Upper lobe of left lung (tissue), 4 donors: ENCODE measurements around the gene SHROOM2.

Experiments
- EP300 ChIP-seq, 4 donors: sonication (generic); formaldehyde crosslinking; IDR thresholded peaks; one replicate each; pipeline ENCODE4 v1.5.1; 2017; ENCODE audit warnings: antibody characterized with exemption in 4 of 4, control low read depth in 2 of 4
- POLR2A ChIP-seq, 4 donors: fragments of 450-650 bp; IDR thresholded peaks; one replicate each; pipeline ENCODE4 v1.5.1; 2016 to 2017; ENCODE audit warnings: antibody characterized with exemption in 4 of 4, mild to moderate bottlenecking in 2 of 4
- POLR2AphosphoS5 ChIP-seq, 2 donors: sonication (generic); formaldehyde crosslinking; IDR thresholded peaks; one replicate each; pipeline ENCODE4 v1.5.1; 2017; ENCODE audit warnings: antibody characterized with exemption in 2 of 2
- TF ChIP-seq, protein P1 (sequence below), 6 experiments: fragments of 450-650 bp in 4 of 6; fragments of 200-600 bp in 2 of 6; sonication (generic) in 2 of 6; IDR thresholded peaks; one replicate each; pipeline ENCODE4 v1.5.1; 2016 to 2019; ENCODE audit warnings: antibody characterized with exemption in 6 of 6

DNA sequence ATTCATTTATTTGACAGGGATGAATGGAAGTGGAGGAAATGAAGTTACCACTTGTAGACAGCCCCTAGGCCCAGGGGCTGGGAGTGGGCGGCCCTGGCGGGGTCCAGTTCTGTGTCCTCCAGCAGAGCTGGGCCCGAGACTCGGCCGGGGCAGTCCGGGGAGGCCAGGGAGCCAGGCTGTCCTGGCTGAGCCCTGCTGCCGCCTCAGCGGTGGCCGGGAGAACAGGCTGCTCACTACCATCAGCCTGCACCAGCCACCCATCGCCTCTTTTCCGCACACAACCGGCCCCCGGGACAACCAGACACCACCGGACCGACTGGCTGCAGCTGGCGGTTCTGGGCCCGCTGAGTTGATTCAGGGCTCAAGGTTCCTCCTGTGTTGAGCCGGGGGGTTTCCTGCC, 206.5 kb downstream of the SHROOM2 start:
- TF ChIP-seq, protein P1, sequence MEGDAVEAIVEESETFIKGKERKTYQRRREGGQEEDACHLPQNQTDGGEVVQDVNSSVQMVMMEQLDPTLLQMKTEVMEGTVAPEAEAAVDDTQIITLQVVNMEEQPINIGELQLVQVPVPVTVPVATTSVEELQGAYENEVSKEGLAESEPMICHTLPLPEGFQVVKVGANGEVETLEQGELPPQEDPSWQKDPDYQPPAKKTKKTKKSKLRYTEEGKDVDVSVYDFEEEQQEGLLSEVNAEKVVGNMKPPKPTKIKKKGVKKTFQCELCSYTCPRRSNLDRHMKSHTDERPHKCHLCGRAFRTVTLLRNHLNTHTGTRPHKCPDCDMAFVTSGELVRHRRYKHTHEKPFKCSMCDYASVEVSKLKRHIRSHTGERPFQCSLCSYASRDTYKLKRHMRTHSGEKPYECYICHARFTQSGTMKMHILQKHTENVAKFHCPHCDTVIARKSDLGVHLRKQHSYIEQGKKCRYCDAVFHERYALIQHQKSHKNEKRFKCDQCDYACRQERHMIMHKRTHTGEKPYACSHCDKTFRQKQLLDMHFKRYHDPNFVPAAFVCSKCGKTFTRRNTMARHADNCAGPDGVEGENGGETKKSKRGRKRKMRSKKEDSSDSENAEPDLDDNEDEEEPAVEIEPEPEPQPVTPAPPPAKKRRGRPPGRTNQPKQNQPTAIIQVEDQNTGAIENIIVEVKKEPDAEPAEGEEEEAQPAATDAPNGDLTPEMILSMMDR (IDR thresholded peaks at IDR 0.05) = no peak
- TF ChIP-seq POLR2AphosphoS5 (IDR thresholded peaks at IDR 0.05) = no peak
- no peak for TF ChIP-seq POLR2A (IDR thresholded peaks at IDR 0.05)
- TF ChIP-seq EP300 (IDR thresholded peaks at IDR 0.05) = no peak
